Left ventricle myocardium inferior (tissue), 1 donor: ENCODE results near the gene BNIP5. TPM values are rescaled to one million over a fixed set of nuclear protein-coding genes. Genes with fewer than 3 reads are reported as not detected.

Source experiments
- DNase-seq: peaks from one replicate; pipeline ENCODE4 v3.0.0-alpha.2; 2020
- H3K27ac ChIP-seq: fragments of 200-600 bp; replicated peaks from 2 replicates; pipeline ENCODE4 v1.8.0; 2021
- H3K27me3 ChIP-seq: fragments of 200-600 bp; 2 replicates; pipeline ENCODE4 v1.8.0; 2021; ENCODE audit warnings: low read depth
- H3K36me3 ChIP-seq: fragments of 200-600 bp; 2 replicates; pipeline ENCODE4 v1.8.0; 2021
- H3K4me1 ChIP-seq: fragments of 200-600 bp; 2 replicates; pipeline ENCODE4 v1.8.0; 2021
- H3K4me3 ChIP-seq: fragments of 200-600 bp; 2 replicates; pipeline ENCODE4 v1.8.0; 2021; ENCODE audit warnings: mild to moderate bottlenecking, moderate library complexity
- H3K9me3 ChIP-seq: fragments of 200-600 bp; replicated peaks from 2 replicates; pipeline ENCODE4 v1.8.0; 2021
- intact Hi-C: fragments of 100-400 bp; cut with micrococcal nuclease; formaldehyde crosslinking; loops from one replicate; pipeline ENCODE4 v1.11.0; 2022
- total RNA-seq: library from RNA; stranded (reverse); fragmentation: NEBNext Ultra II Directional; extraction: Animal tissue kit (Norgen Biotek cat#: 25700); gene quantifications from one replicate; pipeline ENCODE4 v1.2.1, GENCODE V29; 2021
- TF ChIP-seq, protein P1 (sequence below): fragments of 200-600 bp; IDR thresholded peaks from 2 replicates; pipeline ENCODE4 v1.8.0; 2021; ENCODE audit warnings: antibody characterized with exemption, mild to moderate bottlenecking, borderline replicate concordance
- donor health status: DM: no; HTN: yes; CAD: no; lungs with severe emphysema.

Gene BNIP5
- total RNA-seq, 1 donor from 2014 or later = not detected

DNA sequence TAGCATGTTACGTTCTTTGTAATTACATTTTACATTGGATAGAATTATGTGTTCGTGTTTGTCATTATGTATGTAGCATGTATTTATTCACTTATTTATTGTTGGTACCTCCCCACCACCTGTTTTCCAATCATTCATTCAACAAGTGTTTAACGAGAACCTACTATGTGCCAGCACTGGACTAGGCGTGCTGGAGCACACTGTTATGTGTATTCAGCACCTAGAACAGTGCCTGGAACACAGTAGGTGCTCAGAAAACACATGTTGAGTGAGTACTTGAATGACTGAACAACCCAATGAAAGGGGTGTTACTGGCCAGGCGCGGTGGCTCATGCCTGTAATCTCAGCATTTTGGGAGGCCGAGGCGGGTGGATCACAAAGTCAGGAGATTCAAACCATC, 39.5 kb upstream of the BNIP5 start:
- intact Hi-C loops = no loop called here
- Histone ChIP-seq H3K9me3 (no peaks in the 10 kb centered on the region), H3K4me3 (no peak overlapping the region), H3K27me3 (peaks cover 27% of the 10 kb centered on the region), H3K27ac (no peak overlapping the region), H3K36me3 (no peaks in the 10 kb centered on the region), H3K4me1 (no peaks in the 10 kb centered on the region)
- TF ChIP-seq, protein P1, sequence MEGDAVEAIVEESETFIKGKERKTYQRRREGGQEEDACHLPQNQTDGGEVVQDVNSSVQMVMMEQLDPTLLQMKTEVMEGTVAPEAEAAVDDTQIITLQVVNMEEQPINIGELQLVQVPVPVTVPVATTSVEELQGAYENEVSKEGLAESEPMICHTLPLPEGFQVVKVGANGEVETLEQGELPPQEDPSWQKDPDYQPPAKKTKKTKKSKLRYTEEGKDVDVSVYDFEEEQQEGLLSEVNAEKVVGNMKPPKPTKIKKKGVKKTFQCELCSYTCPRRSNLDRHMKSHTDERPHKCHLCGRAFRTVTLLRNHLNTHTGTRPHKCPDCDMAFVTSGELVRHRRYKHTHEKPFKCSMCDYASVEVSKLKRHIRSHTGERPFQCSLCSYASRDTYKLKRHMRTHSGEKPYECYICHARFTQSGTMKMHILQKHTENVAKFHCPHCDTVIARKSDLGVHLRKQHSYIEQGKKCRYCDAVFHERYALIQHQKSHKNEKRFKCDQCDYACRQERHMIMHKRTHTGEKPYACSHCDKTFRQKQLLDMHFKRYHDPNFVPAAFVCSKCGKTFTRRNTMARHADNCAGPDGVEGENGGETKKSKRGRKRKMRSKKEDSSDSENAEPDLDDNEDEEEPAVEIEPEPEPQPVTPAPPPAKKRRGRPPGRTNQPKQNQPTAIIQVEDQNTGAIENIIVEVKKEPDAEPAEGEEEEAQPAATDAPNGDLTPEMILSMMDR = no peak
- DNase-seq = no peak

GRCh38 chr6:36375644-36376155, 39.0 kb upstream of the BNIP5 start:
- DNase-seq = no peak
- intact Hi-C loops = no loop called here
- H3K27ac ChIP-seq = no peak overlapping the region
- TF ChIP-seq, protein P1 = no peak
- H3K36me3 ChIP-seq = no peaks in the 10 kb centered on the region
- peaks cover 31% of the 10 kb centered on the region for H3K27me3 ChIP-seq
- H3K4me3 ChIP-seq = no peak overlapping the region
- no peaks in the 10 kb centered on the region for H3K4me1 ChIP-seq
- no peaks in the 10 kb centered on the region for H3K9me3 ChIP-seq

GRCh38 chr6:36374972-36375371, 38.3 kb upstream of the BNIP5 start:
- TF ChIP-seq, protein P1 = no peak
- intact Hi-C loops = no loop called here
- Histone ChIP-seq H3K27ac (no peak overlapping the region), H3K4me3 (no peak overlapping the region), H3K4me1 (no peaks in the 10 kb centered on the region), H3K27me3 (peaks cover 31% of the 10 kb centered on the region), H3K9me3 (no peaks in the 10 kb centered on the region), H3K36me3 (no peaks in the 10 kb centered on the region)
- no peak for DNase-seq

GRCh38 chr6:36374194-36374593, 37.5 kb upstream of the BNIP5 start:
- Histone ChIP-seq H3K4me3 (no peak overlapping the region), H3K27ac (no peak overlapping the region), H3K4me1 (no peaks in the 10 kb centered on the region), H3K36me3 (no peaks in the 10 kb centered on the region), H3K9me3 (no peaks in the 10 kb centered on the region), H3K27me3 (peaks cover 31% of the 10 kb centered on the region)
- DNase-seq = no peak
- TF ChIP-seq, protein P1 = no peak
- intact Hi-C loops = no loop called here

DNA sequence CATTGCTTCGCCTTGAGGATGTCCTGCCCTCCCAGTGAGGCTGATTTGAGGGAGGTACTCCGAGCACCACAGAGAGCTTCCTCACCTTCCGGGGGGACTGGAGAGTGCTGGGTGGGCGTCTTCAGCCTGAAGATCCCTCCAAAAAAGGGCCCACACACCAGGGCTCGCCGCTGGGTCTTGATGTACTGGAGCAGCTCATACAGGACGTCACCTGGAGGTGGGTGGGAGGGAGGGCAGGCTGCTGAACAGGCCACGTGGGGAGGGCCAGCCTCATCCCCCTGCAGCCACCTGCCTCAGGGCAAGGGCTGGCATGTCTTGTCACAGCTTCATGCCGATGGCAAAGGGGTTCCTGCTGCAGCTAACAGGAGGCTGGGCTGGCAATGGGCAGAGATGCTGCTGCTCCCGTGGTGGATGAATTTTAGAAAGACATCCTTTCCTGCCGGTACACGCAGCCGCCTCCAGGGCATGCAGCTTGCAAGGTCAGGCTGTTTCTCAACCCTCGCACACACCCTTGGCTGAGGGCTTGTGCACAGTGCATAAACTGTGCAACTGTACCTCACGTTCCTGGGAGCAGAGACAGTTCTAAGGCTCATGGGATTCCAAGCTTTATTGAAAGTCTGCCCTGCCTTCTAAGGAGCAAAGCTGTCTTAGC, 36.8 kb upstream of the BNIP5 start:
- H3K27ac ChIP-seq = no peak overlapping the region
- intact Hi-C loops = no loop called here
- H3K36me3 ChIP-seq = no peaks in the 10 kb centered on the region
- no peaks in the 10 kb centered on the region for H3K9me3 ChIP-seq
- H3K27me3 ChIP-seq = peaks cover 31% of the 10 kb centered on the region
- TF ChIP-seq, protein P1 = no peak
- H3K4me1 ChIP-seq = no peaks in the 10 kb centered on the region
- H3K4me3 ChIP-seq = no peak overlapping the region
- DNase-seq = no peak
